PC-3 (cell line): ENCODE results near the gene ELMO3. TPM values are rescaled to one million over a fixed set of nuclear protein-coding genes. Genes with fewer than 3 reads are reported as not detected.

Source experiments
- ATAC-seq: fragments of 200-7000 bp; cut with Tn5 transposase; 2 replicates; pipeline ENCODE4 v1.9.1; 2020; ENCODE audit warnings: mild to moderate bottlenecking, moderate library complexity
- BruUV-seq: library from RNA; stranded (reverse); fragments of 400-500 nt; replicated peaks from 2 replicates; lab custom pipeline; 2021; lab: Mats Ljungman, UMichigan
- CTCF ChIA-PET: fragments of 300-600 bp; sonication (Branson Sonifier 250); formaldehyde crosslinking; loops from one replicate; lab custom pipeline; 2022; ENCODE audit warnings: antibody characterized with exemption; lab: Charles Lee
- POLR2A ChIA-PET: fragments of 300-600 bp; sonication (Branson Sonifier 250); formaldehyde crosslinking; loops from one replicate; lab custom pipeline; 2022; ENCODE audit warnings: antibody characterized with exemption; ENCODE audit not compliant: unreplicated experiment; lab: Charles Lee
- DNase-seq: peaks from one replicate; pipeline ENCODE4 v3.0.0-alpha.2; 2015
- H2AFZ ChIP-seq: fragments of 300-600 bp; sonication (generic); 2 replicates; pipeline ENCODE4 v1.6.0; 2016; ENCODE audit warnings: antibody characterized with exemption, low read length
- H3F3A ChIP-seq: fragments of 300-600 bp; sonication (generic); one replicate; pipeline ENCODE4 v1.6.0; 2017; ENCODE audit warnings: antibody characterized with exemption, low read length, control low read depth, mild to moderate bottlenecking; ENCODE audit not compliant: unreplicated experiment
- H3K27ac ChIP-seq: fragments of 300-600 bp; sonication (generic); 2 replicates; pipeline ENCODE4 v1.5.1; 2016; ENCODE audit warnings: mild to moderate bottlenecking, low read length
- H3K27me3 ChIP-seq: fragments of 300-600 bp; sonication (generic); 2 replicates; pipeline ENCODE4 v1.6.1; 2016; ENCODE audit warnings: low read length, mixed read lengths
- H3K36me3 ChIP-seq: fragments of 300-600 bp; sonication (generic); 2 replicates; pipeline ENCODE4 v1.6.1; 2016; ENCODE audit warnings: low read depth, mixed run types, low read length, mixed read lengths
- H3K4me1 ChIP-seq: fragments of 300-600 bp; sonication (generic); 2 replicates; pipeline ENCODE4 v1.5.1; 2016; ENCODE audit warnings: low read length; ENCODE audit not compliant: insufficient read depth
- H3K4me2 ChIP-seq: fragments of 300-600 bp; sonication (generic); 2 replicates; pipeline ENCODE4 v1.6.0; 2016; ENCODE audit warnings: low read length
- H3K4me3 ChIP-seq: fragments of 300-600 bp; sonication (generic); 2 replicates; pipeline ENCODE4 v1.5.1; 2016; ENCODE audit warnings: mild to moderate bottlenecking, low read length, mixed read lengths
- H3K79me2 ChIP-seq: fragments of 300-600 bp; sonication (generic); 2 replicates; pipeline ENCODE4 v1.6.1; 2017; ENCODE audit warnings: low read length, mixed read lengths
- H3K9ac ChIP-seq: fragments of 300-600 bp; sonication (generic); 2 replicates; pipeline ENCODE4 v1.6.0; 2016; ENCODE audit warnings: mild to moderate bottlenecking, low read length
- H3K9me2 ChIP-seq: fragments of 300-600 bp; sonication (generic); replicated peaks from 2 replicates; pipeline ENCODE4 v1.6.1; 2016; ENCODE audit warnings: mixed run types, low read length, mixed read lengths
- H3K9me3 ChIP-seq: fragments of 300-600 bp; sonication (generic); 2 replicates; pipeline ENCODE4 v1.6.1; 2016; ENCODE audit warnings: low read length, mixed read lengths
- H4K20me1 ChIP-seq: fragments of 300-600 bp; sonication (generic); 2 replicates; pipeline ENCODE4 v1.6.1; 2016; ENCODE audit warnings: low read length, mixed read lengths
- EZH2 ChIP-seq: fragments of 300-600 bp; sonication (generic); IDR thresholded peaks from one replicate; pipeline ENCODE4 v1.6.1; 2017; ENCODE audit warnings: antibody characterized with exemption, mild to moderate bottlenecking, low read length; ENCODE audit not compliant: unreplicated experiment
- EZH2phosphoT487 ChIP-seq: fragments of 300-600 bp; sonication (generic); IDR thresholded peaks from 2 replicates; pipeline ENCODE4 v1.6.1; 2018; ENCODE audit warnings: mild to moderate bottlenecking, antibody characterized with exemption, low read length, borderline replicate concordance
- intact Hi-C: fragments of 100-400 bp; cut with micrococcal nuclease; formaldehyde crosslinking; loops from 2 replicates; pipeline ENCODE4 v1.9.0; 2023
- total RNA-seq: library from RNA; depleted of rRNA; stranded (reverse); fragments of >200 nt; gene quantifications from 2 replicates; pipeline ENCODE4 v1.2.3, GENCODE V29; 2014
- TF ChIP-seq, protein P1 (sequence below): fragments of 300-600 bp; sonication (generic); conservative IDR thresholded peaks from 2 replicates; pipeline ENCODE4 v1.5.1; 2017; ENCODE audit warnings: antibody characterized with exemption, low read depth, mild to moderate bottlenecking, low read length

ELMO3 gene
- total RNA-seq, 1 experiment from 2014 or later: 2.2 TPM

DNA sequence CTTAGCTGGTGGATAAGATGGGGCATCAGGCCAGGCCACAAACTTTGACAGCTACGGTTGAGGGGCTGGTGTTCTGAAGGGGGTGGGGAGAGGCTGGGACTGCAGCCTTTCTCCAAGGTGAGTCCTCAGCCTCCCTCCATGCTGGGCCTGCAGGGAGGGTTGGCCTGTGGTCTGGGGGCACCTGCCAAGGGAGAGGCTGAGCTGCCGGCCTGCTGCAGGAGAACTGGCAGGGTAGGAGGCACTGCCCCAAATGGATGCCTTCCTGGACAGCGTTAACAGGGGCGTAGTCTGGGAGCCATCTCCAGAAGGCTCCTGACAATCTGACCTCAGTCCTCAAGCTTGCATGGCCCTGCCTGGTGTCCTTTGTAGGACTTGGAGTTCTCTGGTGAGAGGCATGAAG is 5.1 kb downstream of the ELMO3 start:
- POLR2A ChIA-PET: no interaction called here
- BruUV-seq: no TSS peak
- no peak for ATAC-seq

DNA sequence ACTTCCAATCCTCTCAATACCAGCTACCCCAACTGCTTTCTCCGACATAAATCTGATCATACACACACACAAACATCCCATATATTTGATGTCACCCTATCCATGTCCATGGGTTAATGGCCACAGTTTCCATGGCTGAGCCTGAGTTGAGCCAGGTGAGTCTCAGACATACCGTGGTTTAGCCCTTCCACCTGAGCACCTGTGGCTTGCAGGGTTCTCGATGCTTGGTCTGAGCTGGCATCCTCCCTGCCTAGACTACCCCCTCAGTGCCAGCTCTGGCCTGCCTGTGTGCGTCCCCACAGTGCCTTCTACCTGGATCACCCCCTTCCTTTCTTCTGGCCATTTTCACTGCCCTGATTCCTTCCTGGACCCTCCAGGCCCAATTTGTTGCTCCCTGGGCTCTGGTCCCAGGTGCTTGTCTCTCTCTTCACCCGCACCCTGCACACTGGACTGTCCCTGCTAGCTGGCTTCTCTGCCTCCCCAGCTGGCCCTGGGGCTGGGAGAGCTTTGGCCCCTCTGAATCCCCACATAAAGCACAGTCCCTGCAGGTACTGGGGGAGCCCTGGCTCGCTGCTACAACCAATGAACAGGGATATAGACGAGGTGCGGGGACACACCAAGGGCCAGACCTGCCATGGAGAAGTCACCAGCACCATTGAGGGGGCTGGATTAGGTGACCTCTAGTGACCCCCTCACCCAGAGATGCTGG is 7.4 kb downstream of the ELMO3 start:
- Histone ChIP-seq H3K27me3 (no peaks in the 10 kb centered on the region), H3K9me3 (no peaks in the 10 kb centered on the region), H3K9ac (no peak overlapping the region), H3K9me2 (no peaks in the 10 kb centered on the region), H4K20me1 (no peaks in the 10 kb centered on the region), H3K36me3 (no peaks in the 10 kb centered on the region), H3K4me2 (no peak overlapping the region), H3F3A (no peaks in the 10 kb centered on the region), H3K4me1 (peaks cover 28% of the 10 kb centered on the region), H3K27ac (no peak overlapping the region; the same call in none of the 2 replicates), H3K79me2 (no peaks in the 10 kb centered on the region), H3K4me3 (no peak overlapping the region), H2AFZ (no peak overlapping the region)
- POLR2A ChIA-PET: no interaction called here
- no peak for TF ChIP-seq EZH2
- TF ChIP-seq, protein P1, sequence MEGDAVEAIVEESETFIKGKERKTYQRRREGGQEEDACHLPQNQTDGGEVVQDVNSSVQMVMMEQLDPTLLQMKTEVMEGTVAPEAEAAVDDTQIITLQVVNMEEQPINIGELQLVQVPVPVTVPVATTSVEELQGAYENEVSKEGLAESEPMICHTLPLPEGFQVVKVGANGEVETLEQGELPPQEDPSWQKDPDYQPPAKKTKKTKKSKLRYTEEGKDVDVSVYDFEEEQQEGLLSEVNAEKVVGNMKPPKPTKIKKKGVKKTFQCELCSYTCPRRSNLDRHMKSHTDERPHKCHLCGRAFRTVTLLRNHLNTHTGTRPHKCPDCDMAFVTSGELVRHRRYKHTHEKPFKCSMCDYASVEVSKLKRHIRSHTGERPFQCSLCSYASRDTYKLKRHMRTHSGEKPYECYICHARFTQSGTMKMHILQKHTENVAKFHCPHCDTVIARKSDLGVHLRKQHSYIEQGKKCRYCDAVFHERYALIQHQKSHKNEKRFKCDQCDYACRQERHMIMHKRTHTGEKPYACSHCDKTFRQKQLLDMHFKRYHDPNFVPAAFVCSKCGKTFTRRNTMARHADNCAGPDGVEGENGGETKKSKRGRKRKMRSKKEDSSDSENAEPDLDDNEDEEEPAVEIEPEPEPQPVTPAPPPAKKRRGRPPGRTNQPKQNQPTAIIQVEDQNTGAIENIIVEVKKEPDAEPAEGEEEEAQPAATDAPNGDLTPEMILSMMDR: no peak
- TF ChIP-seq EZH2phosphoT487: no peak
- ATAC-seq (no peak), DNase-seq (no peak)
- intact Hi-C loops: no loop called here
- CTCF ChIA-PET: no interaction called here
- BruUV-seq: no TSS peak

More for the DNA sequence above, 5.1 kb downstream of the ELMO3 start:
- Histone ChIP-seq H3K27ac (no peak overlapping the region), H2AFZ (no peak overlapping the region), H3K4me3 (no peak overlapping the region), H4K20me1 (no peaks in the 10 kb centered on the region), H3K9me3 (no peaks in the 10 kb centered on the region), H3K79me2 (no peaks in the 10 kb centered on the region), H3K4me2 (no peak overlapping the region), H3K9ac (no peak overlapping the region), H3K4me1 (peaks cover 28% of the 10 kb centered on the region), H3K27me3 (no peaks in the 10 kb centered on the region), H3K36me3 (no peaks in the 10 kb centered on the region), H3K9me2 (no peaks in the 10 kb centered on the region), H3F3A (no peaks in the 10 kb centered on the region)
- CTCF ChIA-PET: no interaction called here
- DNase-seq: no peak
- no peak for TF ChIP-seq EZH2
- no peak for TF ChIP-seq EZH2phosphoT487
- TF ChIP-seq, protein P1: no peak
- intact Hi-C loops: no loop called here

DNA sequence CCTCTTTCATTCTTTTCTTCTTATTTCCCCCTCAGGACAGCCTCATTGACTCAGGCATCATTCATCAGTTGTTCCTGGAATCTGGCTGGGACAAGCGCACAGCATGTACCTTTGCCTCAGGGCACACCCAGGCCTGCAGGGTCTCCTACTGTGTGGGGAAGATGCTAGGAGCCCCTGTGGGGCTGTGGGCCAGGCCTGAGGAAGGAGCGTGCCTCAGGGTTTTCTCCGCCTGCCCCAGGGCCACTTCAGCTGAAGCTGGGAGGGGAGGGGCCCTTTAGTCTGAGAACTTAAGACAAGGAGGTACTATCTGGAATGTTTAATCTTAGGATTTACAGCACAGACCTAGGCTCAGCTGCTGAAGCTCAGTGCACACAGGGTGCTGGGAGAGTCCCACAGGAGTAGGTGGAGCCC is 7.9 kb downstream of the ELMO3 start:
- intact Hi-C loops: no loop called here
- H3K27ac ChIP-seq: peak overlapping the region; percentile 61
- no peaks in the 10 kb centered on the region for H3K27me3 ChIP-seq
- peak overlapping the region; percentile 30; the same call in 1 of the 2 replicates for H3K4me2 ChIP-seq
- no peak overlapping the region for H3K9ac ChIP-seq
- ATAC-seq: peak; percentile 8; the same call in 1 of the 2 replicates
- H3K4me3 ChIP-seq: no peak overlapping the region
- no peaks in the 10 kb centered on the region for H3K36me3 ChIP-seq
- H3F3A ChIP-seq: no peaks in the 10 kb centered on the region
- H4K20me1 ChIP-seq: no peaks in the 10 kb centered on the region
- ChIA-PET CTCF (no interaction called here), POLR2A (no interaction called here)
- no peaks in the 10 kb centered on the region for H3K9me3 ChIP-seq
- no peak for TF ChIP-seq EZH2
- no peaks in the 10 kb centered on the region for H3K79me2 ChIP-seq
- peak; percentile 47 for DNase-seq
- no TSS peak for BruUV-seq
- H2AFZ ChIP-seq: no peak overlapping the region
- peaks cover 28% of the 10 kb centered on the region for H3K4me1 ChIP-seq
- no peaks in the 10 kb centered on the region for H3K9me2 ChIP-seq
